ENCODE measurements around the gene WDR7.

- no peak for TF ChIP-seq POLR2A (IDR thresholded peaks at IDR 0.05)
- TF ChIP-seq, protein P1, sequence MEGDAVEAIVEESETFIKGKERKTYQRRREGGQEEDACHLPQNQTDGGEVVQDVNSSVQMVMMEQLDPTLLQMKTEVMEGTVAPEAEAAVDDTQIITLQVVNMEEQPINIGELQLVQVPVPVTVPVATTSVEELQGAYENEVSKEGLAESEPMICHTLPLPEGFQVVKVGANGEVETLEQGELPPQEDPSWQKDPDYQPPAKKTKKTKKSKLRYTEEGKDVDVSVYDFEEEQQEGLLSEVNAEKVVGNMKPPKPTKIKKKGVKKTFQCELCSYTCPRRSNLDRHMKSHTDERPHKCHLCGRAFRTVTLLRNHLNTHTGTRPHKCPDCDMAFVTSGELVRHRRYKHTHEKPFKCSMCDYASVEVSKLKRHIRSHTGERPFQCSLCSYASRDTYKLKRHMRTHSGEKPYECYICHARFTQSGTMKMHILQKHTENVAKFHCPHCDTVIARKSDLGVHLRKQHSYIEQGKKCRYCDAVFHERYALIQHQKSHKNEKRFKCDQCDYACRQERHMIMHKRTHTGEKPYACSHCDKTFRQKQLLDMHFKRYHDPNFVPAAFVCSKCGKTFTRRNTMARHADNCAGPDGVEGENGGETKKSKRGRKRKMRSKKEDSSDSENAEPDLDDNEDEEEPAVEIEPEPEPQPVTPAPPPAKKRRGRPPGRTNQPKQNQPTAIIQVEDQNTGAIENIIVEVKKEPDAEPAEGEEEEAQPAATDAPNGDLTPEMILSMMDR (IDR thresholded peaks at IDR 0.05), result no peak
Measured at GRCh38 chr18:57014772-57015413, 363.7 kb downstream of the WDR7 start.

Measured in esophagus squamous epithelium (tissue), 4 donors.